Tibial nerve (tissue), 4 donors: Measurements from ENCODE around the gene TEN1.

Source experiments
- EP300 ChIP-seq, 2 donors: sonication (generic); formaldehyde crosslinking; IDR thresholded peaks; one replicate each; pipeline ENCODE4 v1.6.1; 2017; ENCODE audit warnings: antibody characterized with exemption in 2 of 2, mild to moderate bottlenecking in 1 of 2
- POLR2A ChIP-seq, 2 donors: fragments of 450-650 bp; IDR thresholded peaks; one replicate each; pipeline ENCODE4 v1.6.1; 2017; ENCODE audit warnings: antibody characterized with exemption in 2 of 2, mild to moderate bottlenecking in 2 of 2, moderate library complexity in 2 of 2
- TF ChIP-seq, protein P1 (sequence below), 5 experiments: fragments of 200-600 bp in 3 of 5; fragments of 450-650 bp in 2 of 5; sonication (generic) in 3 of 5; IDR thresholded peaks; one replicate each; pipeline ENCODE4 v1.5.1; 2016 to 2019; ENCODE audit warnings: antibody characterized with exemption in 5 of 5, mild to moderate bottlenecking in 3 of 5, moderate library complexity in 2 of 5

DNA sequence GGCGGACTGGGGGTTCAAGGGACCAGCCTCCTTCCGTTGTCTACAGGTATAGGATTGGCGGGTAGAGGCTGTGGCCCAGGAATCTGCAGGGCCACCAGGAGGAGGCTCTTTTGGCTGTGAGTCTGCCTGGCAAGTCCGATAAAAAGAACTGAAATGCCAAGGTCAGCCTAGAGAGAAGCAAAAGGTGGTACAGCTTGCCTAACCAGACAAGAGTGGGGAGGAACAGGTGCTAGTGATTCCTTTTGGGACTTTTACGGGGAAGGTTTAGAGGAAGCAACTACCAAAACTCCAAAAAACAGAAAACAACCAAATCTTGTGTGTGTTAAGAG, 53.7 kb downstream of the TEN1 start:
- TF ChIP-seq, protein P1, sequence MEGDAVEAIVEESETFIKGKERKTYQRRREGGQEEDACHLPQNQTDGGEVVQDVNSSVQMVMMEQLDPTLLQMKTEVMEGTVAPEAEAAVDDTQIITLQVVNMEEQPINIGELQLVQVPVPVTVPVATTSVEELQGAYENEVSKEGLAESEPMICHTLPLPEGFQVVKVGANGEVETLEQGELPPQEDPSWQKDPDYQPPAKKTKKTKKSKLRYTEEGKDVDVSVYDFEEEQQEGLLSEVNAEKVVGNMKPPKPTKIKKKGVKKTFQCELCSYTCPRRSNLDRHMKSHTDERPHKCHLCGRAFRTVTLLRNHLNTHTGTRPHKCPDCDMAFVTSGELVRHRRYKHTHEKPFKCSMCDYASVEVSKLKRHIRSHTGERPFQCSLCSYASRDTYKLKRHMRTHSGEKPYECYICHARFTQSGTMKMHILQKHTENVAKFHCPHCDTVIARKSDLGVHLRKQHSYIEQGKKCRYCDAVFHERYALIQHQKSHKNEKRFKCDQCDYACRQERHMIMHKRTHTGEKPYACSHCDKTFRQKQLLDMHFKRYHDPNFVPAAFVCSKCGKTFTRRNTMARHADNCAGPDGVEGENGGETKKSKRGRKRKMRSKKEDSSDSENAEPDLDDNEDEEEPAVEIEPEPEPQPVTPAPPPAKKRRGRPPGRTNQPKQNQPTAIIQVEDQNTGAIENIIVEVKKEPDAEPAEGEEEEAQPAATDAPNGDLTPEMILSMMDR (IDR thresholded peaks at IDR 0.05): no peak
- TF ChIP-seq POLR2A (IDR thresholded peaks at IDR 0.05) (no peak), EP300 (IDR thresholded peaks at IDR 0.05) (no peak)
